H1 (cell line): ENCODE measurements around the gene MANEAL. TPM values are rescaled to one million over a fixed set of nuclear protein-coding genes. Genes with fewer than 3 reads are reported as not detected.

ENCODE experiments used
- CTCF ChIA-PET: fragments of 300-600 bp; sonication (Branson Sonifier 250); formaldehyde crosslinking; loops from one replicate; lab custom pipeline; 2021; ENCODE audit not compliant: partially characterized antibody; lab: Charles Lee
- POLR2A ChIA-PET: fragments of 300-600 bp; sonication (Branson Sonifier 250); formaldehyde crosslinking; loops from one replicate; lab custom pipeline; 2021; ENCODE audit warnings: inconsistent platforms; ENCODE audit not compliant: partially characterized antibody; lab: Charles Lee
- DNase-seq, 2 experiments: peaks; one replicate each; pipeline versions ENCODE4 v3.0.0 to v3.0.0-alpha.2; 2010 to 2022; ENCODE audit warnings: low spot score in 2 of 2, low read depth in 1 of 2, mixed read lengths in 1 of 2
- FAIRE-seq: peaks from 2 replicates; lab custom pipeline; 2011; peaks lifted over from hg19 to GRCh38; lab: Jason Lieb, UNC
- H2AFZ ChIP-seq: 2 replicates; pipeline ENCODE4 v1.8.1; 2012; ENCODE audit warnings: low read length, inconsistent platforms
- H2AK5ac ChIP-seq: 2 replicates; pipeline ENCODE4 v1.6.1; 2013; ENCODE audit warnings: low read depth, low read length
- H2BK120ac ChIP-seq: replicated peaks from 2 replicates; pipeline ENCODE3; 2013; ENCODE audit warnings: low read depth, low read length, inconsistent platforms
- H2BK12ac ChIP-seq: 2 replicates; pipeline ENCODE4 v1.6.1; 2013; ENCODE audit warnings: low read depth, low read length
- H2BK15ac ChIP-seq: 2 replicates; pipeline ENCODE4 v1.6.1; 2013; ENCODE audit warnings: low read length
- H2BK20ac ChIP-seq: 2 replicates; pipeline ENCODE4 v1.6.1; 2013; ENCODE audit warnings: low read length
- H2BK5ac ChIP-seq: 2 replicates; pipeline ENCODE4 v1.6.1; 2013; ENCODE audit warnings: low read depth, low read length
- H3K14ac ChIP-seq: 2 replicates; pipeline ENCODE4 v1.6.1; 2013; ENCODE audit warnings: inconsistent platforms; ENCODE audit not compliant: insufficient read length
- H3K18ac ChIP-seq: 2 replicates; pipeline ENCODE4 v1.6.1; 2013; ENCODE audit warnings: low read length; ENCODE audit errors: extremely low read depth
- H3K23ac ChIP-seq: 2 replicates; pipeline ENCODE4 v1.6.1; 2013; ENCODE audit warnings: inconsistent platforms; ENCODE audit not compliant: insufficient read length
- H3K23me2 ChIP-seq: 2 replicates; pipeline ENCODE4 v1.6.1; 2013; ENCODE audit warnings: low read depth, low read length
- H3K27ac ChIP-seq: 2 replicates; pipeline ENCODE4 v1.6.1; 2011; ENCODE audit warnings: low read depth, low read length, inconsistent platforms
- H3K27me3 ChIP-seq, 4 experiments: replicated peaks in 1 of 4; 1 replicate in 1 of 4; 2 replicates in 3 of 4; pipeline versions ENCODE4 v1.6.1 to v1.8.1; 2011 to 2013; ENCODE audit warnings: low read length in 3 of 4, mild to moderate bottlenecking in 3 of 4, inconsistent platforms in 2 of 4, mixed read lengths in 2 of 4, moderate library complexity in 1 of 4; ENCODE audit not compliant: control insufficient read depth in 3 of 4, insufficient read depth in 3 of 4; ENCODE audit errors: extremely low read depth in 1 of 4
- H3K36me3 ChIP-seq, 4 experiments: 2 replicates each; pipeline versions ENCODE4 v1.6.1 to v1.8.1; 2011 to 2013; ENCODE audit warnings: mild to moderate bottlenecking in 4 of 4, low read length in 3 of 4, moderate library complexity in 2 of 4, control low read depth in 1 of 4, inconsistent platforms in 1 of 4; ENCODE audit not compliant: insufficient read depth in 4 of 4, control insufficient read depth in 2 of 4
- H3K4ac ChIP-seq: replicated peaks from 2 replicates; pipeline ENCODE3; 2013; ENCODE audit warnings: low read length, low read depth, mixed read lengths, inconsistent platforms; ENCODE audit not compliant: insufficient read length
- H3K4me1 ChIP-seq, 4 experiments: replicated peaks in 1 of 4; 1 replicate in 1 of 4; 2 replicates in 3 of 4; pipeline versions ENCODE4 v1.6.1 to v1.8.1; 2011 to 2013; ENCODE audit warnings: low read length in 3 of 4, inconsistent platforms in 2 of 4, mixed read lengths in 1 of 4; ENCODE audit not compliant: insufficient read depth in 4 of 4, control insufficient read depth in 3 of 4
- H3K4me2 ChIP-seq, 2 experiments: 2 replicates each; pipeline versions ENCODE4 v1.6.1 to v1.8.1; 2011 to 2013; ENCODE audit warnings: low read depth in 2 of 2, low read length in 2 of 2, control low read depth in 1 of 2, inconsistent platforms in 1 of 2, mild to moderate bottlenecking in 1 of 2; ENCODE audit not compliant: insufficient read depth in 1 of 2
- H3K4me3 ChIP-seq, 4 experiments: fragments of 200-600, 300-600 bp in 1 of 4; sonication (generic), shearing (Covaris generic), sonication (Bioruptor Twin) in 1 of 4; 2 replicates each; pipeline versions ENCODE4 v1.5.1 to v1.8.1; 2011 to 2016; ENCODE audit warnings: low read length in 4 of 4, low read depth in 3 of 4, control low read depth in 2 of 4, inconsistent platforms in 2 of 4, mild to moderate bottlenecking in 2 of 4, mixed read lengths in 1 of 4, moderate library complexity in 1 of 4; ENCODE audit not compliant: insufficient read depth in 2 of 4; ENCODE audit errors: extremely low read depth in 1 of 4
- H3K56ac ChIP-seq: replicated peaks from 2 replicates; pipeline ENCODE3; 2013; ENCODE audit warnings: low read depth, mild to moderate bottlenecking, mixed read lengths, low read length, inconsistent platforms; ENCODE audit not compliant: insufficient read length
- H3K79me1 ChIP-seq: 2 replicates; pipeline ENCODE4 v1.6.1; 2013; ENCODE audit warnings: low read depth, low read length, control low read depth
- H3K79me2 ChIP-seq, 2 experiments: 2 replicates each; pipeline versions ENCODE4 v1.6.1 to v1.8.1; 2012 to 2013; ENCODE audit warnings: low read length in 2 of 2, mild to moderate bottlenecking in 2 of 2, inconsistent platforms in 1 of 2; ENCODE audit not compliant: insufficient read depth in 2 of 2, control insufficient read depth in 1 of 2
- H3K9ac ChIP-seq, 4 experiments: replicated peaks in 1 of 4; 1 replicate in 1 of 4; 2 replicates in 3 of 4; pipeline versions ENCODE4 v1.6.1 to v1.8.1; 2011 to 2013; ENCODE audit warnings: low read depth in 3 of 4, low read length in 3 of 4, control low read depth in 2 of 4, mild to moderate bottlenecking in 2 of 4, moderate library complexity in 2 of 4, inconsistent platforms in 1 of 4; ENCODE audit errors: extremely low read depth in 1 of 4
- H3K9me3 ChIP-seq, 2 experiments: 2 replicates each; pipeline versions ENCODE4 v1.6.1 to v1.8.1; 2012 to 2013; ENCODE audit warnings: mild to moderate bottlenecking in 2 of 2, moderate library complexity in 2 of 2, control low read depth in 1 of 2, inconsistent platforms in 1 of 2, low read depth in 1 of 2, low read length in 1 of 2, mixed read lengths in 1 of 2; ENCODE audit not compliant: insufficient read depth in 2 of 2
- H4K20me1 ChIP-seq, 2 experiments: replicated peaks in 1 of 2; 2 replicates each; pipeline versions ENCODE3 to v1.8.1; 2011 to 2013; ENCODE audit warnings: inconsistent platforms in 2 of 2, low read length in 2 of 2, mild to moderate bottlenecking in 1 of 2; ENCODE audit not compliant: insufficient read depth in 2 of 2, control insufficient read depth in 1 of 2
- H4K5ac ChIP-seq: 2 replicates; pipeline ENCODE4 v1.6.1; 2013; ENCODE audit warnings: low read length, low read depth, mixed read lengths, inconsistent platforms; ENCODE audit not compliant: insufficient read length
- H4K8ac ChIP-seq: 2 replicates; pipeline ENCODE4 v1.8.0; 2013; ENCODE audit warnings: mild to moderate bottlenecking, moderate library complexity, low read length, inconsistent platforms; ENCODE audit not compliant: insufficient read depth; ENCODE audit errors: extremely low read depth
- H4K91ac ChIP-seq: replicated peaks from 2 replicates; pipeline ENCODE3; 2013; ENCODE audit warnings: low read length, mixed read lengths, inconsistent platforms; ENCODE audit not compliant: insufficient read length
- BRCA1 ChIP-seq: IDR thresholded peaks from 2 replicates; pipeline ENCODE4 v1.6.1; 2012; ENCODE audit warnings: low read depth, low read length, improper control_type of control experiment
- CREB1 ChIP-seq: IDR thresholded peaks from 2 replicates; pipeline ENCODE4 v1.6.1; 2012; ENCODE audit warnings: inconsistent platforms
- KDM5A ChIP-seq: fragments of 200-600 bp; IDR thresholded peaks from 2 replicates; pipeline ENCODE4 v1.7.1; 2012; ENCODE audit warnings: mild to moderate bottlenecking, low read length, inconsistent platforms, mixed read lengths
- MAFK ChIP-seq: IDR thresholded peaks from 2 replicates; pipeline ENCODE4 v1.6.1; 2012; ENCODE audit warnings: low read depth, mild to moderate bottlenecking, improper control_type of control experiment, low read length
- MAX ChIP-seq: IDR thresholded peaks from 2 replicates; pipeline ENCODE4 v1.6.1; 2012; ENCODE audit warnings: inconsistent platforms
- RBBP5 ChIP-seq: IDR thresholded peaks from 2 replicates; pipeline ENCODE4 v1.7.1; 2012; ENCODE audit warnings: low read depth, mild to moderate bottlenecking, inconsistent platforms, low read length, moderate library complexity, borderline replicate concordance
- RXRA ChIP-seq: IDR thresholded peaks from 2 replicates; pipeline ENCODE4 v1.6.1; 2011; ENCODE audit warnings: low read depth, mild to moderate bottlenecking, low read length, moderate library complexity; ENCODE audit not compliant: insufficient read depth
- SAP30 ChIP-seq: fragments of 300-600 bp; sonication (generic); IDR thresholded peaks from 2 replicates; pipeline ENCODE4 v1.7.1; 2012; ENCODE audit warnings: low read length, moderate library complexity, mild to moderate bottlenecking, inconsistent platforms; ENCODE audit not compliant: insufficient read depth, insufficient replicate concordance
- SIN3A ChIP-seq, 2 experiments: IDR thresholded peaks in 1 of 2; conservative IDR thresholded peaks in 1 of 2; 2 replicates each; pipeline ENCODE4 v1.6.1; 2011 to 2012; ENCODE audit warnings: low read length in 2 of 2, improper control_type of control experiment in 1 of 2, low read depth in 1 of 2, mild to moderate bottlenecking in 1 of 2
- SIX5 ChIP-seq: IDR thresholded peaks from 2 replicates; pipeline ENCODE4 v1.6.1; 2011; ENCODE audit warnings: mild to moderate bottlenecking, low read depth, low read length
- SP2 ChIP-seq: IDR thresholded peaks from 2 replicates; pipeline ENCODE4 v1.6.1; 2012; ENCODE audit warnings: mild to moderate bottlenecking, low read length, inconsistent platforms
- SP4 ChIP-seq: IDR thresholded peaks from 2 replicates; pipeline ENCODE4 v1.6.1; 2012; ENCODE audit warnings: low read length, inconsistent platforms
- TAF7 ChIP-seq: optimal IDR thresholded peaks from 2 replicates; pipeline ENCODE3; 2011; ENCODE audit warnings: low read depth, mild to moderate bottlenecking, inconsistent platforms, low read length, moderate library complexity, borderline replicate concordance
- WGBS, 2 experiments: shearing (Covaris generic) in 1 of 2; methylation state at CpG; one replicate each; pipeline versions ENCODE4 v1.1.6 to v1.1.7; 2013 to 2015; ENCODE audit warnings: low lambda C conversion rate in 2 of 2, mixed read lengths in 2 of 2, inconsistent platforms in 1 of 2, low coverage in 1 of 2, missing lambda C conversion rate in 1 of 2; ENCODE audit not compliant: insufficient replicate concordance in 2 of 2, insufficient coverage in 1 of 2, insufficient read length in 1 of 2; ENCODE audit errors: extremely low coverage in 1 of 2, missing lambda C conversion rate in 1 of 2; 5-methylcytosine and 5-hydroxymethylcytosine counted together
- polyA plus RNA-seq, 7 experiments: library from polyadenylated mRNA; depleted of rRNA in 3 of 7; stranded (reverse) in 5 of 7; unstranded in 2 of 7; fragments of >200 nt in 5 of 7; fragments of 200-250 nt in 2 of 7; gene quantifications; 1 replicate in 5 of 7; 2 replicates in 1 of 7; 4 replicates in 1 of 7; pipeline versions ENCODE4 v1.2.1 to v1.2.3, GENCODE V29; 2011 to 2013; ENCODE audit warnings: missing spikeins in 2 of 7, mixed read lengths in 2 of 7
- total RNA-seq: library from RNA; stranded (reverse); fragmentation: NEBNext Ultra II Directional; extraction: Animal tissue kit (Norgen Biotek cat#: 25700); gene quantifications from 2 replicates; pipeline ENCODE4 v1.2.1, GENCODE V29; 2021

The MANEAL gene
- total and polyA plus RNA-seq, 2 of the 8 experiments (the other 6 are each of a cell fraction or from before 2014, with no cell fraction given), result 4.8 to 7.2 TPM

- CTCF ChIA-PET, result interaction anchor here (1.1 kb wide), 1 partner anchor 89 kb away, joined by 3 read pairs; no protein-coding TSS in a partner anchor
- no peak for DNase-seq
- WGBS, 2 experiments, result 85% methylated on average over 4 of the region's 4 CpGs; no CpG with 5 or more reads in 1 of the 2 experiments
- TF ChIP-seq MAFK, result no peak
- no peak for TF ChIP-seq TAF7
- no peak for TF ChIP-seq BRCA1
- no peak for TF ChIP-seq RBBP5
- TF ChIP-seq CREB1, result no peak
- no peak for TF ChIP-seq KDM5A
- TF ChIP-seq SP4, result no peak
- no peak for TF ChIP-seq MAX
- no peak for TF ChIP-seq SP2
- no peak for TF ChIP-seq RXRA
- TF ChIP-seq SIX5, result no peak
- TF ChIP-seq SIN3A (conservative IDR thresholded peaks at IDR 0.05 in 1 of 2, IDR thresholded peaks at IDR 0.05 in 1 of 2; ENCODE audit: low read depth in 1 of 2, low read length in 2 of 2), result no peak
- TF ChIP-seq SAP30, result no peak
Measured at GRCh38 chr1:37846647-37847339, 53.1 kb downstream of the MANEAL start.

More at GRCh38 chr1:37846647-37847339, 53.1 kb downstream of the MANEAL start:
- no peaks in the 10 kb centered on the region for H3K9me3 ChIP-seq
- H3K18ac ChIP-seq, result no peak overlapping the region
- H3K56ac ChIP-seq, result no peak overlapping the region
- H3K27me3 ChIP-seq, result no peaks in the 10 kb centered on the region
- no peak overlapping the region for H3K4ac ChIP-seq
- no peak overlapping the region for H4K8ac ChIP-seq
- H3K4me3 ChIP-seq, result no peak overlapping the region
- H2BK20ac ChIP-seq, result no peak overlapping the region
- H3K36me3 ChIP-seq, result no peaks in the 10 kb centered on the region; a peak in 2 of 8 replicates
- no peak overlapping the region for H2BK15ac ChIP-seq
- H4K91ac ChIP-seq, result no peak overlapping the region
- H4K20me1 ChIP-seq, result peaks cover 0 to 6% of the 10 kb centered on the region in 2 experiments
- H3K27ac ChIP-seq, result no peak overlapping the region
- H3K79me2 ChIP-seq, result peaks cover 0 to 27% of the 10 kb centered on the region in 2 experiments; a peak in 3 of 4 replicates
- peaks cover 7% of the 10 kb centered on the region for H3K79me1 ChIP-seq
- no peak overlapping the region for H2BK120ac ChIP-seq
- H3K4me2 ChIP-seq, result no peak overlapping the region
- no peaks in the 10 kb centered on the region for H3K4me1 ChIP-seq
- H2BK5ac ChIP-seq, result no peak overlapping the region
- no peak overlapping the region for H2AFZ ChIP-seq
- H2BK12ac ChIP-seq, result no peak overlapping the region
- no peak overlapping the region for H2AK5ac ChIP-seq
- no peak for FAIRE-seq
- POLR2A ChIA-PET, result interaction anchor here (1.1 to 1.9 kb wide), 2 partner anchors 12 to 154 kb away, joined by 3 to 6 read pairs; partner anchors contain the start of gene MTF1
- H3K23me2 ChIP-seq, result no peaks in the 10 kb centered on the region
- no peak overlapping the region for H3K14ac ChIP-seq
- no peak overlapping the region for H3K9ac ChIP-seq
- H3K23ac ChIP-seq, result no peak overlapping the region
- H4K5ac ChIP-seq, result no peak overlapping the region
